ENCODE measurements around the gene CNBP. TPM values are rescaled to one million over a fixed set of nuclear protein-coding genes. Genes with fewer than 3 reads are reported as not detected.

The CNBP gene
- total and polyA plus RNA-seq, 9 of the 15 experiments (the other 6 are each of a cell fraction or from before 2014, with no cell fraction given): 284 to 717 (median 412) TPM

DNA sequence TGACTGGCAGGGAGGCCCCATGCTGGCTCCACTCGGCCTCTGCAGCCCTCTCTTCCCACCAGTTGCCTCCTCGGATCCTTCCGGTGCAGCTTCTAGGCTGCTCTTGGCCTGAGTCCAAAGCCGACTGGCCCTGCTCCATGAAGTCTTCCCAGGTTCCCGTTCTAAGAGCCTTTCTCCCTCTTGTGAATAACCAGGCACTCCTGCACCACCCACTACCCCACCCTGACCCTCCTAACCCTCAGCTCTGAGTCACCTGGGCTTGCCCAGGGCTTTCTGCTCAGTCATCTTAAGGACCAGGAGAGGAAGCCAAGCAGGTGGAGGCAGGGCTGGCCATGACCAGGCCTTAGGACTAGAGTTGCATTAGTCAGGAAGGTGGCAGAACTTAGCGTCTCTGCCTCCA, 28.1 kb upstream of the CNBP start:
- Histone ChIP-seq H3K9me1 (ENCODE audit: control insufficient read depth, insufficient read depth, low read length) (no peaks in the 10 kb centered on the region), H4K20me1 (replicated peaks; ENCODE audit: control insufficient read depth, insufficient read depth, low read length) (no peaks in the 10 kb centered on the region), H3K79me2 (ENCODE audit: control insufficient read depth, insufficient read depth, low read length) (no peaks in the 10 kb centered on the region), H3K4me3 (no peak overlapping the region), H3K4me2 (ENCODE audit: insufficient read depth, low read length) (peak overlapping the region; percentile 14; the same call in 1 of the 2 replicates), H3K9me3 (replicated peaks; ENCODE audit: control insufficient read depth, insufficient read depth, low read depth, low read length) (no peaks in the 10 kb centered on the region), H3K4me1 (replicated peaks in 1 of 2; ENCODE audit: control insufficient read depth in 2 of 2, insufficient read depth in 2 of 2, low read length in 2 of 2) (peaks cover 4 to 9% of the 10 kb centered on the region in 2 experiments; a peak in 4 of 5 replicates), H3K9ac (ENCODE audit: insufficient read depth in 1 of 2, low read depth in 2 of 2, low read length in 2 of 2) (peak overlapping the region in 1 of 2 experiments; percentile 85; a peak in 2 of 4 replicates), H3K27ac (ENCODE audit: extremely low read depth, low read depth, low read length) (peak overlapping the region; percentile 60), H3K36me3 (ENCODE audit: control insufficient read depth, insufficient read depth, low read length) (no peaks in the 10 kb centered on the region), H2AFZ (ENCODE audit: low read depth, low read length) (peak overlapping the region; percentile 73), H3K27me3 (ENCODE audit: control insufficient read depth in 2 of 2, insufficient read depth in 2 of 2, low read length in 2 of 2) (no peaks in the 10 kb centered on the region)
- ATAC-seq (peak; percentile 96), DNase-seq (ENCODE audit: extremely low read depth in 1 of 4, low spot score in 3 of 4) (peak; percentile 55 to 73 (median 58)), FAIRE-seq (peak; percentile 86)
- 4% methylated on average over 5 of the region's 6 CpGs for WGBS (ENCODE audit: insufficient coverage, low coverage, missing lambda C conversion rate)
- CTCF ChIA-PET (ENCODE audit: low intra/inter-chr PET ratio): no interaction called here
- intact Hi-C loops (cut with micrococcal nuclease) (no loop called here), in situ Hi-C loops (cut with MboI) (no loop called here)
- no TSS peak for BruUV-seq (replicated peaks)
- POLR2A ChIA-PET: interaction anchor here (1.0 to 1.5 kb wide), 2 partner anchors 13 to 46 kb away, joined by 3 to 5 read pairs; no protein-coding TSS in a partner anchor
- TF ChIP-seq U2AF1 (optimal IDR thresholded peaks at IDR 0.05; ENCODE audit: low read depth, low read length): no peak
- 0 out of 2 replicates have a peak, but pooled peaks have one; percentile 30 for TF ChIP-seq HDAC2 (IDR thresholded peaks at IDR 0.05)
- TF ChIP-seq BRCA1 (IDR thresholded peaks at IDR 0.05): no peak
- no peak for TF ChIP-seq BRCA1 (CRISPR knock-in tag; IDR thresholded peaks at IDR 0.05)
- TF ChIP-seq MAFG (tag; conservative IDR thresholded peaks at IDR 0.05): peak; percentile 71
- TF ChIP-seq SMARCA4 (IDR thresholded peaks at IDR 0.05): peak; percentile 68
- 0 out of 2 replicates have a peak, but pooled peaks have one; percentile 14 for TF ChIP-seq CEBPB (tag; IDR thresholded peaks at IDR 0.05)
- TF ChIP-seq MAX (CRISPR knock-in tag; IDR thresholded peaks at IDR 0.05): 0 out of 2 replicates have a peak, but pooled peaks have one; percentile 36
- TF ChIP-seq SNIP1 (IDR thresholded peaks at IDR 0.05; ENCODE audit: low read depth): no peak
- TF ChIP-seq ZNF316 (IDR thresholded peaks at IDR 0.05): peak; percentile 94
- no peak for TF ChIP-seq STAG1 (CRISPR knock-in tag; IDR thresholded peaks at IDR 0.05; ENCODE audit: borderline replicate concordance)
- peak; percentile 41; the same call in 1 of the 2 replicates for TF ChIP-seq ZBTB7A (IDR thresholded peaks at IDR 0.05; ENCODE audit: borderline replicate concordance, control insufficient read depth, low read depth, low read length)
- peak; percentile 72; the same call in 1 of the 2 replicates for TF ChIP-seq DPF2 (IDR thresholded peaks at IDR 0.05)
- TF ChIP-seq JUND (IDR thresholded peaks at IDR 0.05; ENCODE audit: borderline replicate concordance, low read depth, low read length): peak; percentile 66; the same call in 1 of the 2 replicates
- peak; percentile 59; the same call in 1 of the 3 replicates for TF ChIP-seq JUND (tag; IDR thresholded peaks at IDR 0.05; ENCODE audit: borderline replicate concordance, low read depth, low read length)
- no peak for TF ChIP-seq LARP7 (IDR thresholded peaks at IDR 0.05)
- TF ChIP-seq SPI1 (IDR thresholded peaks at IDR 0.05; ENCODE audit: borderline replicate concordance, low read depth, low read length): 0 out of 2 replicates have a peak, but pooled peaks have one; percentile 21
- peak; percentile 52 for TF ChIP-seq ZFX (CRISPR knock-in tag; IDR thresholded peaks at IDR 0.05)
- peak; percentile 81 for TF ChIP-seq FOSL1 (tag; conservative IDR thresholded peaks at IDR 0.05)
- TF ChIP-seq ZEB2 (IDR thresholded peaks at IDR 0.05): peak; percentile 72
- no peak for TF ChIP-seq XRCC4 (IDR thresholded peaks at IDR 0.05; ENCODE audit: extremely low read depth, insufficient read depth, insufficient read length)
- TF ChIP-seq ZBTB12 (CRISPR knock-in tag; IDR thresholded peaks at IDR 0.05): no peak
- peak; percentile 81 for TF ChIP-seq CTBP1 (IDR thresholded peaks at IDR 0.05; ENCODE audit: borderline replicate concordance)
- peak; percentile 34; the same call in 1 of the 2 replicates for TF ChIP-seq MAFF (IDR thresholded peaks at IDR 0.05; ENCODE audit: low read length)
- TF ChIP-seq SMARCE1 (IDR thresholded peaks at IDR 0.05): peak; percentile 61
- TF ChIP-seq TAF1 (IDR thresholded peaks at IDR 0.05; ENCODE audit: control insufficient read depth, extremely low read depth, insufficient read depth, low read length, severe bottlenecking): no peak

Data from K562 (cell line).